Medulla oblongata (tissue), 1 donor: ENCODE results near the gene ZNF91.
"Not testable (repeated sequence)": the region's sequence is repeated elsewhere in the genome, so short reads cannot be mapped to it uniquely, and the experiment has no call there.

Experiments
- DNase-seq: peaks from one replicate; pipeline ENCODE4 v3.0.0-alpha.2; 2015; ENCODE audit errors: extremely low spot score

Gene ZNF91

GRCh38 chr19:23395041-23395721 is at the start of gene ZNF91:
Gene ZNF91, minus strand, starts transcription at chr19:23395471. Its CDS starts 117 bp downstream, at chr19:23395354.
- DNase-seq, result peak; percentile 99

- DNase-seq, result no peak
Observed at GRCh38 chr19:23440791-23441190, 45.5 kb upstream of the ZNF91 start.

- DNase-seq, result no peak
Observed at GRCh38 chr19:23440207-23440606, 44.9 kb upstream of the ZNF91 start.

GRCh38 chr19:23439623-23440022 is 44.4 kb upstream of the ZNF91 start:
- DNase-seq, result no peak

- no peak for DNase-seq
Observed at GRCh38 chr19:23437901-23438300, 42.6 kb upstream of the ZNF91 start.

GRCh38 chr19:23436944-23437343 is 41.7 kb upstream of the ZNF91 start:
- no peak for DNase-seq

- no peak for DNase-seq
Observed at GRCh38 chr19:23436318-23436717, 41.0 kb upstream of the ZNF91 start.

GRCh38 chr19:23420824-23421223 is 25.6 kb upstream of the ZNF91 start:
- DNase-seq, result no peak

- not testable (repeated sequence) for DNase-seq
Observed at GRCh38 chr19:23419261-23419660, 24.0 kb upstream of the ZNF91 start.

- DNase-seq, result peak; percentile 4
Observed at GRCh38 chr19:23415561-23416191, 20.4 kb upstream of the ZNF91 start.

- DNase-seq, result no peak
Observed at GRCh38 chr19:23415034-23415433, 19.8 kb upstream of the ZNF91 start.

GRCh38 chr19:23410155-23410554 is 14.9 kb upstream of the ZNF91 start:
- no peak for DNase-seq

- no peak for DNase-seq
Observed at GRCh38 chr19:23409392-23410048, 14.2 kb upstream of the ZNF91 start.

GRCh38 chr19:23407616-23408133 is 12.4 kb upstream of the ZNF91 start:
- DNase-seq, result no peak

- DNase-seq, result no peak
Observed at GRCh38 chr19:23406721-23407120, 11.4 kb upstream of the ZNF91 start.

- DNase-seq, result no peak
Observed at GRCh38 chr19:23406091-23406490, 10.8 kb upstream of the ZNF91 start.

GRCh38 chr19:23404676-23405075 is 9.4 kb upstream of the ZNF91 start:
- DNase-seq, result no peak

GRCh38 chr19:23403581-23404324 is 8.5 kb upstream of the ZNF91 start:
- DNase-seq, result no peak

- DNase-seq, result no peak
Observed at GRCh38 chr19:23403052-23403451, 7.8 kb upstream of the ZNF91 start.

- DNase-seq, result no peak
Observed at GRCh38 chr19:23402388-23402787, 7.1 kb upstream of the ZNF91 start.

GRCh38 chr19:23401086-23401610 is 5.9 kb upstream of the ZNF91 start:
- DNase-seq, result no peak

GRCh38 chr19:23399443-23399842 is 4.2 kb upstream of the ZNF91 start:
- DNase-seq, result no peak
